NT2/D1 (cell line): ENCODE results near the gene MUCL3.

Experiments used
- YY1 ChIP-seq: IDR thresholded peaks from 2 replicates; pipeline ENCODE4 v1.6.1; 2011; ENCODE audit not compliant: insufficient read length, insufficient read depth
- ZNF274 ChIP-seq: IDR thresholded peaks from 2 replicates; pipeline ENCODE4 v1.6.1; 2011; ENCODE audit warnings: mild to moderate bottlenecking, low read depth, low read length

- TF ChIP-seq YY1, result no peak
- no peak for TF ChIP-seq ZNF274
Measured at GRCh38 chr6:30951907-30952469, 11.2 kb downstream of the MUCL3 start.
